Activated gamma-delta T cell treated with anti-CD3 and anti-CD28 coated beads, Interleukin-2, amount 50 U/mL, for 16 hours (primary cell): ENCODE measurements around the gene ARF1.
A peak's percentile ranks its signal among the peaks of the same experiment; 100 is the strongest.

Experiments used
- DNase-seq: peaks from one replicate; pipeline ENCODE4 v3.0.0-alpha.2; 2020; ENCODE audit warnings: low read depth

ARF1 gene

GRCh38 chr1:228050571-228051231 lies 31.8 kb upstream of the ARF1 start:
- no peak for DNase-seq

GRCh38 chr1:228058172-228058948 lies 24.1 kb upstream of the ARF1 start:
- no peak for DNase-seq

GRCh38 chr1:228058949-228059633 lies 23.4 kb upstream of the ARF1 start:
- no peak for DNase-seq

GRCh38 chr1:228059634-228060457 lies 22.7 kb upstream of the ARF1 start:
- peak; percentile 36 for DNase-seq

GRCh38 chr1:228060458-228061190 lies 21.9 kb upstream of the ARF1 start:
- DNase-seq = no peak

- no peak for DNase-seq
These were observed 21.0 kb upstream of the ARF1 start for GRCh38 chr1:228061411-228062084.

GRCh38 chr1:228062085-228062791 lies 20.3 kb upstream of the ARF1 start:
- DNase-seq = no peak

- no peak for DNase-seq
These were observed 19.7 kb upstream of the ARF1 start for GRCh38 chr1:228062812-228063211.

- DNase-seq = no peak
These were observed 19.0 kb upstream of the ARF1 start for GRCh38 chr1:228063251-228064191.

- no peak for DNase-seq
These were observed 18.2 kb upstream of the ARF1 start for GRCh38 chr1:228064296-228064695.

- DNase-seq = no peak
These were observed 17.6 kb upstream of the ARF1 start for GRCh38 chr1:228064741-228065542.

- no peak for DNase-seq
These were observed 16.8 kb upstream of the ARF1 start for GRCh38 chr1:228065543-228066347.

GRCh38 chr1:228066416-228066815 lies 16.1 kb upstream of the ARF1 start:
- no peak for DNase-seq

- no peak for DNase-seq
These were observed 15.4 kb upstream of the ARF1 start for GRCh38 chr1:228066891-228067654.

- DNase-seq = no peak
These were observed 14.1 kb upstream of the ARF1 start for GRCh38 chr1:228068359-228068758.

- DNase-seq = no peak
These were observed 12.3 kb upstream of the ARF1 start for GRCh38 chr1:228070173-228070572.

- DNase-seq = no peak
These were observed 11.7 kb upstream of the ARF1 start for GRCh38 chr1:228070851-228071250.
